K562 (cell line): Measurements from ENCODE around the gene TP53BP2. TPM values are rescaled to one million over a fixed set of nuclear protein-coding genes. Genes with fewer than 3 reads are reported as not detected.

Experiments
- ATAC-seq: fragments of 200-7000 bp; cut with Tn5 transposase; 3 replicates; pipeline ENCODE4 v1.9.1; 2020; ENCODE audit warnings: moderate library complexity
- BruUV-seq: library from RNA; stranded (reverse); fragments of 400-500 nt; replicated peaks from 2 replicates; lab custom pipeline; 2021; lab: Mats Ljungman, UMichigan
- CTCF ChIA-PET: fragments of 300-600 bp; formaldehyde crosslinking; extraction: SDS; loops from one replicate; lab custom pipeline; 2021; ENCODE audit warnings: low intra/inter-chr PET ratio; lab: Yijun Ruan, JAX
- POLR2A ChIA-PET: fragments of 300-600, 350-650 bp; sonication (Branson Sonifier 250); formaldehyde crosslinking; extraction: SDS; loops from one replicate; lab custom pipeline; 2021; ENCODE audit warnings: antibody characterized with exemption, inconsistent platforms; lab: Yijun Ruan, JAX
- DNase-seq, 4 experiments: peaks; one replicate each; pipeline versions ENCODE4 v3.0.0 to v3.0.0-alpha.2; 2011 to 2018; ENCODE audit warnings: low spot score in 3 of 4, mixed read lengths in 3 of 4; ENCODE audit errors: extremely low read depth in 1 of 4
- FAIRE-seq: peaks from 2 replicates; lab custom pipeline; 2011; peaks lifted over from hg19 to GRCh38; lab: Jason Lieb, UNC
- H2AFZ ChIP-seq: 2 replicates; pipeline ENCODE4 v1.6.0; 2011; ENCODE audit warnings: low read depth, low read length, control low read depth, inconsistent platforms
- H3K27ac ChIP-seq: fragments of 200-600 bp; 3 replicates; pipeline ENCODE4 v1.8.0; 2011; ENCODE audit warnings: low read depth, mild to moderate bottlenecking, control low read depth, inconsistent platforms, low read length, moderate library complexity, mixed read lengths; ENCODE audit errors: extremely low read depth
- H3K27me3 ChIP-seq, 2 experiments: fragments of 300-600 bp in 1 of 2; 2 replicates in 1 of 2; 3 replicates in 1 of 2; pipeline versions ENCODE4 v1.6.0 to v1.8.0; 2011; ENCODE audit warnings: inconsistent platforms in 2 of 2, low read length in 2 of 2, mild to moderate bottlenecking in 1 of 2, mixed read lengths in 1 of 2, moderate library complexity in 1 of 2; ENCODE audit not compliant: control insufficient read depth in 2 of 2, insufficient read depth in 2 of 2
- H3K36me3 ChIP-seq: fragments of 300-600 bp; 3 replicates; pipeline ENCODE4 v1.8.0; 2011; ENCODE audit warnings: mild to moderate bottlenecking, low read length, inconsistent platforms; ENCODE audit not compliant: control insufficient read depth, insufficient read depth
- H3K4me1 ChIP-seq, 2 experiments: fragments of 200-600 bp in 1 of 2; replicated peaks in 1 of 2; 2 replicates in 1 of 2; 3 replicates in 1 of 2; pipeline versions ENCODE4 v1.5.1 to v1.8.0; 2011; ENCODE audit warnings: inconsistent platforms in 2 of 2, low read length in 2 of 2, mild to moderate bottlenecking in 1 of 2, mixed read lengths in 1 of 2, moderate library complexity in 1 of 2; ENCODE audit not compliant: control insufficient read depth in 2 of 2, insufficient read depth in 2 of 2
- H3K4me2 ChIP-seq: 2 replicates; pipeline ENCODE4 v1.6.1; 2011; ENCODE audit warnings: low read length, control low read depth, inconsistent platforms, mixed read lengths; ENCODE audit not compliant: insufficient read depth
- H3K4me3 ChIP-seq: fragments of 200-600 bp; sonication (generic), shearing (Covaris generic); 2 replicates; pipeline ENCODE4 v1.5.1; 2016; ENCODE audit warnings: control low read depth, inconsistent platforms
- H3K79me2 ChIP-seq: fragments of 200-600 bp; 3 replicates; pipeline ENCODE4 v1.8.0; 2011; ENCODE audit warnings: low read length, inconsistent platforms; ENCODE audit not compliant: control insufficient read depth, insufficient read depth
- H3K9ac ChIP-seq, 2 experiments: 2 replicates each; pipeline versions ENCODE4 v1.6.0 to v1.6.1; 2011; ENCODE audit warnings: low read depth in 2 of 2, low read length in 2 of 2, control low read depth in 1 of 2, inconsistent platforms in 1 of 2, mild to moderate bottlenecking in 1 of 2, mixed read lengths in 1 of 2; ENCODE audit not compliant: insufficient read depth in 1 of 2
- H3K9me1 ChIP-seq: one replicate; pipeline ENCODE4 v1.6.0; 2011; ENCODE audit warnings: inconsistent platforms, mild to moderate bottlenecking, low read length, moderate library complexity; ENCODE audit not compliant: control insufficient read depth, insufficient read depth
- H3K9me3 ChIP-seq: replicated peaks from 2 replicates; pipeline ENCODE4 v1.5.1; 2011; ENCODE audit warnings: low read depth, low read length, inconsistent platforms; ENCODE audit not compliant: control insufficient read depth, insufficient read depth
- H4K20me1 ChIP-seq: replicated peaks from 2 replicates; pipeline ENCODE4 v1.6.1; 2011; ENCODE audit warnings: low read length, inconsistent platforms, mixed read lengths; ENCODE audit not compliant: control insufficient read depth, insufficient read depth
- EZH2 ChIP-seq: IDR thresholded peaks from 2 replicates; pipeline ENCODE4 v1.6.1; 2012; ENCODE audit warnings: low read depth, mild to moderate bottlenecking, inconsistent platforms, low read length, borderline replicate concordance
- HNRNPLL ChIP-seq: fragments of 200-400 bp; formaldehyde crosslinking; IDR thresholded peaks from 2 replicates; pipeline ENCODE4 v1.6.1; 2017; ENCODE audit warnings: low read length, low read depth, mild to moderate bottlenecking; ENCODE audit not compliant: poor library complexity, severe bottlenecking
- JUND ChIP-seq, 2 experiments: IDR thresholded peaks; 2 replicates in 1 of 2; 3 replicates in 1 of 2; pipeline ENCODE4 v1.6.1; 2011; ENCODE audit warnings: borderline replicate concordance in 2 of 2, low read depth in 2 of 2, low read length in 2 of 2, improper control_type of control experiment in 1 of 2, missing biosample characterization in 1 of 2, missing genetic modification characterization in 1 of 2, missing genetic modification reagents in 1 of 2
- PHF21A ChIP-seq: fragments of 450-650 bp; IDR thresholded peaks from 2 replicates; pipeline ENCODE4 v1.6.1; 2017; ENCODE audit warnings: low read depth, borderline replicate concordance
- SAFB ChIP-seq: fragments of 200-400 bp; formaldehyde crosslinking; IDR thresholded peaks from 2 replicates; pipeline ENCODE4 v1.6.1; 2017; ENCODE audit warnings: low read depth, low read length, borderline replicate concordance
- ZNF324 ChIP-seq: fragments of 250-450 bp; sonication (Bioruptor Pico); IDR thresholded peaks from 2 replicates; pipeline ENCODE4 v1.4.0; 2020; ENCODE audit warnings: mild to moderate bottlenecking
- ZNF436 ChIP-seq: fragments of 250-450, 450-650 bp; sonication (Bioruptor Pico); formaldehyde crosslinking; IDR thresholded peaks from 2 replicates; pipeline ENCODE4 v1.7.0; 2020; ENCODE audit warnings: mild to moderate bottlenecking
- WGBS: fragments of 100-300 bp; shearing (Covaris generic); methylation state at CpG from one replicate; pipeline ENCODE4 v1.1.6; 2016; ENCODE audit warnings: low coverage, mixed read lengths; ENCODE audit not compliant: insufficient coverage; ENCODE audit errors: missing lambda C conversion rate; 5-methylcytosine and 5-hydroxymethylcytosine counted together
- in situ Hi-C: fragments of 300-500 bp; cut with MboI; formaldehyde crosslinking; loops from 4 replicates; pipeline ENCODE4 v1.15.0; 2018; ENCODE audit warnings: inconsistent platforms, mixed read lengths
- intact Hi-C: fragments of 100-400 bp; cut with micrococcal nuclease; formaldehyde crosslinking; loops from 2 replicates; pipeline ENCODE4 v1.14.2; 2022
- polyA plus RNA-seq, 8 experiments: library from polyadenylated mRNA; depleted of rRNA in 4 of 8; stranded (reverse) in 5 of 8; unstranded in 3 of 8; fragments of >200 nt; fragmentation: Nextera tagmentation in 2 of 8; fragmentation: Illumina TruSeq in 1 of 8; extraction: Ambion mirVana in 2 of 8; extraction: Trizol in 1 of 8; gene quantifications; 2 replicates each; pipeline versions ENCODE4 v1.2.1 to v1.2.3, GENCODE V29; 2011 to 2014; ENCODE audit warnings: inconsistent platforms in 1 of 8, missing spikeins in 1 of 8
- total RNA-seq, 7 experiments: library from RNA; depleted of rRNA in 6 of 7; stranded (reverse); fragments of >200 nt in 6 of 7; fragmentation: Illumina TruSeq in 2 of 7; extraction: Trizol in 2 of 7; gene quantifications; 2 replicates each; pipeline versions ENCODE4 v1.2.1 to v1.2.3, GENCODE V29; 2011 to 2021; ENCODE audit warnings: low replicate concordance in 1 of 7
- TF ChIP-seq, protein P1 (sequence below): fragments of 450-650 bp; formaldehyde crosslinking; IDR thresholded peaks from 2 replicates; pipeline ENCODE4 v1.4.0; 2022; ENCODE audit warnings: mild to moderate bottlenecking, moderate library complexity
- TF ChIP-seq, protein P2 (sequence below), 2 experiments: fragments of 450-650 bp in 1 of 2; sonication (generic) in 1 of 2; formaldehyde crosslinking in 1 of 2; IDR thresholded peaks in 1 of 2; conservative IDR thresholded peaks in 1 of 2; 2 replicates each; pipeline versions ENCODE4 v1.6.1 to v1.8.1; 2016 to 2023; ENCODE audit warnings: mild to moderate bottlenecking in 2 of 2, moderate library complexity in 2 of 2, inconsistent platforms in 1 of 2, missing genetic modification reagents in 1 of 2

TP53BP2 gene
- total and polyA plus RNA-seq, 9 of the 15 experiments (the other 6 are each of a cell fraction or from before 2014, with no cell fraction given): 17.0 to 69.6 (median 40.1) TPM

DNA sequence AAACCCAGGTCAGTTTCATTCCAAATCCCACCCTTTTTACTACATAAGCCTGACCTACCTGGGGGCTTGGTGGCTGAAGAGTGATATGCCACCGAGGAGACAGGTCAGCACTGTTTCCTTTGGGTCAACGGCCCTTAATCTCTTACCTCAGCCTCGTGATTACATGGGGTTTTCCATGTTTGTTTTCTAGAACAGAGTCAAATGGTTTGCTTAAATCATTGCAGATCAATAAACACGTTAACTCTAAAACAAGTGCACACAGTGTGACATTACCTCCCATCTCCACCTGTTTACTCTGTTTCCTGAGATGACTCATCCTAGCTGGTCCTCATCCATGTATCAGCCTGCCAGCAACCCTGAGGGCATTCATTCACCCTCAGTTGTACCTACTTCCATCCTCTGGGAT is 40.8 kb upstream of the TP53BP2 start:
- Histone ChIP-seq H3K27me3 (no peaks in the 10 kb centered on the region), H3K79me2 (no peaks in the 10 kb centered on the region; the same call in 2 of the 3 replicates), H3K4me1 (0 out of 5 replicates have a peak, but pooled peaks cover 0 to 3% of the 10 kb centered on the region in 2 experiments), H3K4me3 (no peak overlapping the region), H2AFZ (no peak overlapping the region), H3K9me3 (0 out of 2 replicates have a peak, but pooled peaks cover 2% of the 10 kb centered on the region), H3K36me3 (0 out of 3 replicates have a peak, but pooled peaks cover 2% of the 10 kb centered on the region), H4K20me1 (no peaks in the 10 kb centered on the region), H3K9me1 (no peaks in the 10 kb centered on the region), H3K27ac (no peak overlapping the region), H3K4me2 (no peak overlapping the region), H3K9ac (no peak overlapping the region)
- DNase-seq (no peak), FAIRE-seq (no peak), ATAC-seq (peak; percentile 51; the same call in 2 of the 3 replicates)
- POLR2A ChIA-PET: no interaction called here
- in situ Hi-C loops: no loop called here
- no peak for TF ChIP-seq ZNF324 (CRISPR knock-in tag)
- TF ChIP-seq PHF21A: no peak
- TF ChIP-seq SAFB: no peak
- no peak for TF ChIP-seq EZH2
- TF ChIP-seq, protein P1, sequence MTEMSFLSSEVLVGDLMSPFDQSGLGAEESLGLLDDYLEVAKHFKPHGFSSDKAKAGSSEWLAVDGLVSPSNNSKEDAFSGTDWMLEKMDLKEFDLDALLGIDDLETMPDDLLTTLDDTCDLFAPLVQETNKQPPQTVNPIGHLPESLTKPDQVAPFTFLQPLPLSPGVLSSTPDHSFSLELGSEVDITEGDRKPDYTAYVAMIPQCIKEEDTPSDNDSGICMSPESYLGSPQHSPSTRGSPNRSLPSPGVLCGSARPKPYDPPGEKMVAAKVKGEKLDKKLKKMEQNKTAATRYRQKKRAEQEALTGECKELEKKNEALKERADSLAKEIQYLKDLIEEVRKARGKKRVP: no peak
- no peak for TF ChIP-seq ZNF436 (CRISPR knock-in tag)
- TF ChIP-seq HNRNPLL: no peak
- TF ChIP-seq, protein P2, sequence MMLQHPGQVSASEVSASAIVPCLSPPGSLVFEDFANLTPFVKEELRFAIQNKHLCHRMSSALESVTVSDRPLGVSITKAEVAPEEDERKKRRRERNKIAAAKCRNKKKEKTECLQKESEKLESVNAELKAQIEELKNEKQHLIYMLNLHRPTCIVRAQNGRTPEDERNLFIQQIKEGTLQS (IDR thresholded peaks at IDR 0.05): peak; percentile 64
- TF ChIP-seq, protein P2 (CRISPR knock-in tag; conservative IDR thresholded peaks at IDR 0.05): no peak
- peak; percentile 39; the same call in 1 of the 2 replicates for TF ChIP-seq JUND (IDR thresholded peaks at IDR 0.05; ENCODE audit: borderline replicate concordance, low read depth, low read length)
- no peak for TF ChIP-seq JUND (tag; IDR thresholded peaks at IDR 0.05; ENCODE audit: borderline replicate concordance, low read depth, low read length)
- BruUV-seq: no TSS peak
- intact Hi-C loops: no loop called here
- 13% methylated on average over 4 of the region's 4 CpGs for WGBS
- CTCF ChIA-PET: no interaction called here
